HepG2 (cell line): ENCODE results near the gene PRXL2A.

ENCODE experiments used
- CTCF ChIP-seq: sonication (generic); formaldehyde crosslinking; IDR thresholded peaks from 2 replicates; pipeline ENCODE4 v1.5.0; 2020; ENCODE audit warnings: mild to moderate bottlenecking, missing genetic modification reagents, moderate library complexity
- DPF2 ChIP-seq: sonication (generic); formaldehyde crosslinking; IDR thresholded peaks from 2 replicates; pipeline ENCODE4 v1.4.0; 2020; ENCODE audit warnings: mild to moderate bottlenecking, low read depth, missing genetic modification reagents, borderline replicate concordance
- FOXK2 ChIP-seq: fragments of 450-650 bp; IDR thresholded peaks from 2 replicates; pipeline ENCODE4 v1.6.1; 2016
- MYC ChIP-seq: sonication (generic); formaldehyde crosslinking; IDR thresholded peaks from 2 replicates; pipeline ENCODE4 v1.9.0; 2021; ENCODE audit warnings: missing genetic modification reagents, borderline replicate concordance
- PAF1 ChIP-seq: IDR thresholded peaks from 2 replicates; pipeline ENCODE4 v1.6.1; 2016; ENCODE audit warnings: missing genetic modification reagents, missing compliant biosample characterization
- RAD21 ChIP-seq: fragments of 450-650 bp; formaldehyde crosslinking; IDR thresholded peaks from 2 replicates; pipeline ENCODE4 v1.5.0; 2020; ENCODE audit warnings: mild to moderate bottlenecking
- ZNF510 ChIP-seq: sonication (generic); formaldehyde crosslinking; IDR thresholded peaks from 2 replicates; pipeline ENCODE4 v1.4.0; 2020; ENCODE audit warnings: low read depth, mild to moderate bottlenecking, missing genetic modification reagents

DNA sequence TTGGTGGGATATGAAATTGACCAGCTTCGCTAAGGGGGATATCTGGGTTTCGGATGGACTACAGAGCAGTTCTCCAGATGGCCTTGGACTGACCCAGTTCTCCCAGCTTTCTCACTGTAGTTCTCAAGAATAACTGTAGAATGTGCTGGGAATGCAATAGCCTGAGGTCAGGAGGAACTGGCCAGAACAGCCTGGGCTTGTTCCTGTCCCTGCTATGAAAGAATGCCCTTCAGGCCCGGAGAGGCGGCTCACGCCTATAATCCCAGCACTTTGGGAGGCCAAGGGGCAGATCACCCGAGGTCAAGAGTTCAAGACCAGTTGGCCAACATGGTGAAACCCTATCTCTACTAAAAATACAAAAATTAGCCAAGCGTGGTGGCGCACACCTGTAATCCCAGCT is 33.5 kb downstream of the PRXL2A start:
- TF ChIP-seq FOXK2, result no peak
- no peak for TF ChIP-seq CTCF (CRISPR knock-in tag)
- TF ChIP-seq DPF2 (CRISPR knock-in tag), result no peak
- TF ChIP-seq ZNF510 (CRISPR knock-in tag), result no peak
- TF ChIP-seq RAD21 (CRISPR knock-in tag), result no peak
- TF ChIP-seq PAF1 (CRISPR knock-in tag), result no peak
- no peak for TF ChIP-seq MYC
